Right lobe of liver (tissue), 6 donors: ENCODE results near the gene IRF8. TPM values are rescaled to one million over a fixed set of nuclear protein-coding genes. Genes with fewer than 3 reads are reported as not detected.

Experiments
- ATAC-seq, 4 donors: fragments of 200-7000 bp; cut with Tn5 transposase; one replicate each; pipeline ENCODE4 v1.9.1; 2020; ENCODE audit warnings: mild to moderate bottlenecking in 4 of 4, moderate library complexity in 4 of 4
- DNase-seq, 3 donors: peaks; one replicate each; pipeline ENCODE4 v3.0.0-alpha.2; 2020
- H3K27ac ChIP-seq, 3 donors: fragments of 200-600 bp; one replicate each; pipeline ENCODE4 v1.8.0; 2022
- H3K27me3 ChIP-seq, 2 donors: fragments of 200-600 bp; one replicate each; pipeline ENCODE4 v1.8.0; 2022
- H3K36me3 ChIP-seq, 4 donors: fragments of 200-600 bp; sonication (generic) in 1 of 4; one replicate each; pipeline versions ENCODE4 v1.5.1 to v1.8.0; 2017 to 2022; ENCODE audit warnings: control low read depth in 1 of 4
- H3K4me1 ChIP-seq, 4 donors: fragments of 200-600 bp; sonication (generic) in 1 of 4; one replicate each; pipeline versions ENCODE4 v1.5.1 to v1.8.0; 2017 to 2022; ENCODE audit warnings: control low read depth in 1 of 4
- H3K4me3 ChIP-seq, 3 donors: fragments of 200-600 bp; one replicate each; pipeline ENCODE4 v1.8.0; 2022
- H3K9me3 ChIP-seq, 4 donors: fragments of 200-600 bp; sonication (generic) in 1 of 4; one replicate each; pipeline versions ENCODE4 v1.5.1 to v1.8.0; 2017 to 2022; ENCODE audit warnings: control low read depth in 1 of 4
- CTCF ChIP-seq, 4 donors: fragments of 200-600 bp in 3 of 4; fragments of 450-650 bp in 1 of 4; IDR thresholded peaks; one replicate each; pipeline versions ENCODE4 v1.5.1 to v1.8.0; 2016 to 2022; ENCODE audit warnings: antibody characterized with exemption in 4 of 4, mild to moderate bottlenecking in 2 of 4
- POLR2A ChIP-seq: fragments of 450-650 bp; IDR thresholded peaks from one replicate; pipeline ENCODE4 v1.6.1; 2017; ENCODE audit warnings: antibody characterized with exemption, mild to moderate bottlenecking
- WGBS: methylation state at CpG from one replicate; pipeline ENCODE4 v1.1.6; 2018; ENCODE audit warnings: low coverage, low lambda C conversion rate; ENCODE audit not compliant: insufficient coverage; ENCODE audit errors: missing lambda C conversion rate; 5-methylcytosine and 5-hydroxymethylcytosine counted together
- intact Hi-C, 2 donors: fragments of 100-400 bp; cut with DNase I; formaldehyde crosslinking; loops; one replicate each; pipeline versions ENCODE4 v1.11.2 to v1.14.1; 2022
- total RNA-seq, 6 experiments: library from RNA; depleted of rRNA in 2 of 6; stranded (reverse); fragments of >200 nt in 2 of 6; fragmentation: NEBNext Ultra II Directional in 3 of 6; extraction: Animal tissue kit (Norgen Biotek cat#: 25700) in 3 of 6; gene quantifications; one replicate each; pipeline versions ENCODE4 v1.1.0 to v1.2.4, GENCODE V29; 2016 to 2023
- donor health status: DM: no; HTN: yes; CAD: no.
- donor health status: DM: no; HTN: no; CAD: no.
- donor health status: DM: no; HTN: no; CAD: no.
- donor health status: DM: no; HTN: yes; CAD: no.
- donor health status: DM: no; HTN: yes; CAD: no.

IRF8 gene
- total RNA-seq, 6 experiments from 2014 or later = 4.8 to 19.6 (median 14.6) TPM

- Histone ChIP-seq H3K27ac (no peak overlapping the region), H3K36me3 (peaks cover 0 to 5% (median 2%) of the 10 kb centered on the region in 4 donors), H3K27me3 (no peaks in the 10 kb centered on the region), H3K4me3 (no peak overlapping the region), H3K4me1 (peaks cover 0 to 14% (median 0%) of the 10 kb centered on the region in 4 donors), H3K9me3 (no peaks in the 10 kb centered on the region)
- 60% methylated on average over 2 of the region's 3 CpGs for WGBS
- intact Hi-C loops = no loop called here
- no peak for TF ChIP-seq POLR2A
- peak in 1 of 3 donors; percentile 9 for DNase-seq
- ATAC-seq = no peak
Observed at GRCh38 chr16:85924675-85925074, 25.7 kb downstream of the IRF8 start.

GRCh38 chr16:85926370-85926769 lies 27.4 kb downstream of the IRF8 start:
- peaks cover 0 to 14% (median 0%) of the 10 kb centered on the region in 4 donors for H3K4me1 ChIP-seq
- peaks cover 0 to 1% (median 0%) of the 10 kb centered on the region in 4 donors for H3K36me3 ChIP-seq
- peak in 1 of 3 donors; percentile 38 for DNase-seq
- no peak overlapping the region for H3K4me3 ChIP-seq
- no peak overlapping the region for H3K27ac ChIP-seq
- ATAC-seq = no peak
- intact Hi-C loops = no loop called here
- WGBS = 88% methylated on average over 3 of the region's 8 CpGs
- H3K27me3 ChIP-seq = no peaks in the 10 kb centered on the region
- no peaks in the 10 kb centered on the region for H3K9me3 ChIP-seq
- TF ChIP-seq POLR2A = no peak
- TF ChIP-seq CTCF (IDR thresholded peaks at IDR 0.05) = no peak

- TF ChIP-seq POLR2A = no peak
- TF ChIP-seq CTCF (IDR thresholded peaks at IDR 0.05) = no peak
- 72% methylated on average over 8 of the region's 16 CpGs for WGBS
- intact Hi-C loops = no loop called here
Observed at GRCh38 chr16:85927371-85927770, 28.4 kb downstream of the IRF8 start.

GRCh38 chr16:85927959-85928358 lies 29.0 kb downstream of the IRF8 start:
- no peak overlapping the region for H3K27ac ChIP-seq

More at GRCh38 chr16:85927371-85927770, 28.4 kb downstream of the IRF8 start:
- Histone ChIP-seq H3K36me3 (no peaks in the 10 kb centered on the region), H3K4me1 (peaks cover 0 to 14% (median 0%) of the 10 kb centered on the region in 4 donors), H3K4me3 (no peak overlapping the region), H3K27ac (no peak overlapping the region), H3K27me3 (no peaks in the 10 kb centered on the region), H3K9me3 (no peaks in the 10 kb centered on the region)
- peak in 1 of 3 donors; percentile 45 for DNase-seq
- no peak for ATAC-seq

More at GRCh38 chr16:85927959-85928358, 29.0 kb downstream of the IRF8 start:
- TF ChIP-seq POLR2A (no peak), CTCF (IDR thresholded peaks at IDR 0.05) (no peak)
- intact Hi-C loops = no loop called here
- Histone ChIP-seq H3K27me3 (no peaks in the 10 kb centered on the region), H3K36me3 (no peaks in the 10 kb centered on the region), H3K4me3 (no peak overlapping the region), H3K9me3 (no peaks in the 10 kb centered on the region), H3K4me1 (peaks cover 0 to 14% (median 0%) of the 10 kb centered on the region in 4 donors)
- peak in 1 of 3 donors; percentile 11 for DNase-seq
- no peak for ATAC-seq
- 54% methylated on average over 5 of the region's 7 CpGs for WGBS
